SKM-1 treated with dmso at 0.1 percent for 144 hours (cell line): ENCODE measurements around the gene PPP2R5B.

ENCODE experiments used
- DNase-seq: peaks from one replicate; lab custom pipeline; 2025; ENCODE audit not compliant: unreplicated experiment; lab: John Stamatoyannopoulos, UW

PPP2R5B gene

GRCh38 chr11:64928957-64929356 lies 4.5 kb downstream of the PPP2R5B start:
- DNase-seq: no peak

- no peak for DNase-seq
Observed at GRCh38 chr11:64929625-64930024, 5.1 kb downstream of the PPP2R5B start.

GRCh38 chr11:64930340-64930739 lies 5.9 kb downstream of the PPP2R5B start:
- no peak for DNase-seq

DNA sequence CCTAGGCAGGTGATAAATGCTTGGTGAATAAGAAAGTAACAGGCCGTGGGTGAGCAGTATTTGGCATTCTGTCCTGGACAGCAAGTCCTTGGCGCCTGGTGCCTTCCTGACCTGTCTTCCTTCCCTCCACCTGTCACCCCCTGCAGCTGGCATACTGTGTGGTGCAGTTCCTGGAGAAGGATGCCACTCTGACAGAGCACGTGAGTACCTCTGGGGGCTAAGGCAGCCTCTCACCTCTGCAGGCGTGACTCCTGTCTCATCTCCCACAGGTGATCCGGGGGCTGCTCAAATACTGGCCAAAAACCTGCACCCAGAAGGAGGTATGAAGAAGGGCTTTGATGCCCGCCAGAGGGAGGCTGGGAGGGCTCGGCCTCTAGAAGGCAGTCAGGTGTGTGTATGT lies 6.8 kb downstream of the PPP2R5B start:
- no peak for DNase-seq

DNA sequence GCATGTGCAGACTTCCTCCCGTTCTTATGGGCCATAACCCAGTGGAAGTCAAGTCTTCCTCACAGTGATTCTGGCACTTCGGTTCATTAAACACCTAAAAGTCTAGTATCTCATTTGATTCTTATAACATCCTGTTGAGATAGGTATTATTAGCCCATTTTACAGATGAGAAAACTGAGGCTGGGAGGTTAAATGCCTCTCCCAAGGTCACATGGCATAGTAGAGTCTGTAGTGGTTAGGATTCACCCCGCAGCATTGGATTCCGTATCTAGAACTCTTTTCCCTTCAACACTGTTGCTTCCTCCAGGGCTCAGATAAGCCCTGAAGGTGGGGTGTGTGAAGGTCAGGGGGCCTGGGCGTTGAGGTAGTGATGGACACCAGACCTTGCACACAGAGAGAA lies 7.8 kb downstream of the PPP2R5B start:
- DNase-seq: no peak

- no peak for DNase-seq
Observed at GRCh38 chr11:64933213-64933934, 8.9 kb downstream of the PPP2R5B start.

DNA sequence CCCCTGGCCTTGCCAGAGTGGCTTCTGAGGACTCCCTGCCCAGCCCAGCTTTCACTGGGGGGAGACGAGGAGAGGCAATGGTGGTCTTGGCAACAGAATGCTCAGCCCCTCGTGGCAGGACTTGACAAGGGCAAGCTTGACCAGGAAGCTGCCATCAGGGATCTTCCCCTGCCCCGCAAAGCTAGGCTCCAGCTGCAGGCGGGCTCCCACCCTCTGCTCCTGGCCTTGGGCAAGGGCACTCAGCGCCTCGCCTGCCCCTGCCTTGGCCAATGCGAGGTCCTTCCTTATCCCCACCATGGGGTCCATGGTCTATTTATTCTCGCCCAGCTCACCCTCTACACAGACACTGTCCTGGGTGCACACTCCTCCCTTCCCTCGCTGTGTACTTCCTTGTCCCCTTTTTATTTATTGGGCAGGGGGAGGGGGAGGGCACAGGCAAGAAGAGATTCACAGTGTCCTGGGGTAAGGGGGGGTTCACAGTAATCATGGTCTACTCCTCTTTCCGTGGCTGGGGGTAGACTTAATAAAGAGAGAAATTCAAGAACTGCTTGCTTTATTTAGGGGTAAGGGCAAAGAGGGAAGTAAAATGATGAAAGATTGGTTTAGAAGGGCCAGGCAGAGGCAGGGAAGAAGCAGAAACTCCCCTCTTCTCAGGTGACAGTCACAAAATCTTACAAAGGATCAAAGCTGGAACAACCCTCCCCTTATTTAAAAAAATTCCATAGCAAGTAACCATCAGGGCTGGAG lies 9.6 kb downstream of the PPP2R5B start:
- DNase-seq: no peak

DNA sequence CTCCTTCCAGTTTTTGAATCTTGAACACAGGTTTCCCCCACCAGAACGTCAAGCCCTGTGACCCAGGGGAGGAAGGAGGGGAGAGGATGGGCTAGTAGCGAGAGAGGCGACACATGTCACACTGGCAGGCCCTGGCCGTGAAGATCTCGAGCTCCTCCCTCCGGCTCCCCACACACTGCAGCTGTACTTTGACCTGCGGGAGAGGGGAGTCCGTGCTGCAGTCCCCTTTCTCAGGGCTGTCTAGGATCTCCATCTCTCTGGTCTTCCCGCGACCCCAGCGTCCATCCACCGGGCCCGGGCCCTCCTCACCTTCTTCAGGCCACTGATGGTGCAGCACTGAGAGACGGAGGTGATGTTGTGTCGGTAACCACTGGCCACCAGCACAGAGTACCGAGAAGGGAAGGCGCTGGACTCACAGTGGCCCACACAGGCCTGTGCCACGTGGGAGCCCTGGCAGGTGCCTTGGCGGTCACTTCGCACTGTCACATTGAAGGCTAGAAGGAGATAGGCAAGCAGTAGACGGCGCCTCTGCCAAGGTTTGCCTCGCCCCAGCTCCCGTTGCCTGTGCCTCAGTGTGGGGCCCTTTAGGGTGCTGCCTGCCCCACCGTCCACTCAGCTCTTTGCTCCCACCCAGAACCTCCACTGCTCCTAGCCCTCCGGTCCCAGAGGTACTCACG lies 10.3 kb downstream of the PPP2R5B start:
- DNase-seq: no peak

GRCh38 chr11:64935359-64936081 lies 11.0 kb downstream of the PPP2R5B start, which contains the start of gene GPHA2:
TSS of gene GPHA2 (minus strand) at chr11:64935893. CDS start at chr11:64935460, 433 bp downstream.
- DNase-seq: no peak

DNA sequence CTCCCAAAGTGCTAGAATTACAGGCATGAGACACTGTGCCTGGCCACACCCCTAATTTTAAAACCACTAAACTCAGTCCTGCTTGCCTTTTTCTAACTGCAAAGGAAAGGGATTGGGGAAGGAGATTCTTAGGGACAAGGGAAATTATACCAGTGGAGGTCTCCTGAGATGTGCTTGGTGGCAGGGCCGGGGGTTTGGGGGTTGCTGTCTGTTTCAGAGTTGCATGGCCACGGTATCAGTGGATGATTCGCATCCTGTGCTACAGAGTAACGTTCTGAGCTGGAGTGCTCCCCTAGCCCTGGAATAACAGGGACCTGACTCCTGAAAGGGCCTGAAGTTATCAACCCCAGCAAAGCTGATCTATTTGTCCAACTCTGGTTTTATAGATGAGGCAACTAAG lies 12.1 kb downstream of the PPP2R5B start:
- no peak for DNase-seq

DNA sequence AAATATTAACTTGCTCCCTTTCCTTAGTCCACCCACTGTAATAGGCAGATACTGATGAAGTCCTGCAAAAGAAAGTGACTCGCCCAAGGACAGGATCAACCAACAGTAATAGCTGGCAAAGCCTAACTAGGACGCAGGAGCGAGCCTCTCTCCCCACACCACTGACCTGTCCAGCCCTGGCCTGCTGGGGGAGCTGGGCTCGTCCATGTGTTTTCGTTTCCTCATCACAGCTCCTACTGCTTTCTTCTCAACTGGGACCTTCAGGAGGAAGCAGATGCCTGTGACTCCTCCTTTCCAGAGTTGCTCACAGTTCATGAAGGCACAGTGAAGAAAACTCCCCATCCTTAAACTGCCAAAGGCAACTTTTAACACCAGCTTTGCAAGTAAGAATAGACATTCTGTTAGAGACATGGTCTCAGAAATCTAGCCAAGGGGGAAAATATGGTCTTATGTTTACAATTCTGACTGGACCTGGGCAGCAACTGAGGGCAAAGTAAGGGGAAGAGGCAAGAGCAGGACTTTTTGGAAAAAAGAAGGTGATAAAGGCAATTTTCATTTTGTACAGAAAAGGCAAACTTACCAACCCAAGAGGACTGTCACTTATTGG lies 22.8 kb downstream of the PPP2R5B start:
- no peak for DNase-seq

- no peak for DNase-seq
Observed at GRCh38 chr11:64951529-64951928, 27.0 kb downstream of the PPP2R5B start.

GRCh38 chr11:64954201-64954600 lies 29.7 kb downstream of the PPP2R5B start:
- no peak for DNase-seq

DNA sequence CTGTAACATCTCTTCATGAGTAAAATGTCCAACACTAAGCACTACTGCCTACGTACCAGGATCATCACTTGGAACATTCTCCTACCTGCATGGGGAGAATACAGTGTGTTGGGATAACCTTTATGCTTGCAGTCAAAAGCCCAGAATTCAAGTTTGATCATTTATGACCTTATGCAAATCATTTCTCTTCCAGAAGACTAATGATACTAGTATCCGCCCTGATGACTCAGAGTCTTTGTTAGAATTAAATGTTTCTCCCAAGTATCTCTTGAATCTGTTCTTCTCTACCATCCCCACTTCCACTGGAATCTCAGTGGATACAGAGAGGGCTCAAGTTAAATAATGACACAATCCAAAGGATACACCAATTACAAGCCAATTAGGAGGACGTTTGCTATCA lies 35.0 kb downstream of the PPP2R5B start:
- DNase-seq: no peak

GRCh38 chr11:64960719-64961118 lies 36.2 kb downstream of the PPP2R5B start:
- no peak for DNase-seq

- DNase-seq: no peak
Observed at GRCh38 chr11:64963072-64963631, 38.7 kb downstream of the PPP2R5B start.

DNA sequence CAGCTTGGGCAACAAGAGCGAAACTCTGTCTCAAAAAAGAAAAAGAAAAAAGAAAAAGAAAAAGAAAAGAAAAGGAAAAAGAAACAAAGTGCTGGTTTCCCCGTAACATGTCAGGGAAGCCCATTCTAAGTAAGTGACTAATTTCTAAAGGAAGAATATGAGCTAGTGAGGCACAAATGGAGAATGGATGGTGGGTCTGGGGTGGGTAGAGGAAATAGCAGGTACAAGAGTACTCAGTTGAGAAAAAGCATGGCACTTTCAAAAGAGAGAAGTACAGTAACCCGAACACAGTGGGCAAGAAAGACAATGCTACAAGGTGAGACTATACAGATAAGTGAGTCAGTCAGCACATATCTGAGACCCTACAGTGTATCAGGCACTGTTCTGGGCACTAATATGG lies 42.9 kb downstream of the PPP2R5B start:
- DNase-seq: no peak

DNA sequence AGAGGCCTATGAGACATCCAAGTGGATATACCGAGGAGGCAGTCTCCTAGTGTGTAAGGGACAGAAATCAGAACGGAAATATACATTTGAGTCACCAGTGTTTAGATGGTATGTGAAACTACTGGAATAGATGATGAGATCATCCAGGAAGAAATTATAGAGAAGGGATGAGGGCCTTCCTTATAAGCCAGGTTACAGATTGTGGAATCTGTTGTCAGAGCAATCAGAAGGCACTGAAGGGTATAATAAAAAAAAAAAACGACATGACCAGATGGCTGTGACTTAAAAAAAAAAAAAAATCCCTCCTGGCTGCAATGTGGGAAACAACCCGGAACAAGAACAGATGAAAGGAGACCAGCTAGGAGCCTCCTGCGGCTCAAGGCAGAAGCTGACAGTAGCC lies 44.7 kb downstream of the PPP2R5B start:
- DNase-seq: no peak

GRCh38 chr11:64970731-64971151 lies 46.3 kb downstream of the PPP2R5B start:
- DNase-seq: no peak

DNA sequence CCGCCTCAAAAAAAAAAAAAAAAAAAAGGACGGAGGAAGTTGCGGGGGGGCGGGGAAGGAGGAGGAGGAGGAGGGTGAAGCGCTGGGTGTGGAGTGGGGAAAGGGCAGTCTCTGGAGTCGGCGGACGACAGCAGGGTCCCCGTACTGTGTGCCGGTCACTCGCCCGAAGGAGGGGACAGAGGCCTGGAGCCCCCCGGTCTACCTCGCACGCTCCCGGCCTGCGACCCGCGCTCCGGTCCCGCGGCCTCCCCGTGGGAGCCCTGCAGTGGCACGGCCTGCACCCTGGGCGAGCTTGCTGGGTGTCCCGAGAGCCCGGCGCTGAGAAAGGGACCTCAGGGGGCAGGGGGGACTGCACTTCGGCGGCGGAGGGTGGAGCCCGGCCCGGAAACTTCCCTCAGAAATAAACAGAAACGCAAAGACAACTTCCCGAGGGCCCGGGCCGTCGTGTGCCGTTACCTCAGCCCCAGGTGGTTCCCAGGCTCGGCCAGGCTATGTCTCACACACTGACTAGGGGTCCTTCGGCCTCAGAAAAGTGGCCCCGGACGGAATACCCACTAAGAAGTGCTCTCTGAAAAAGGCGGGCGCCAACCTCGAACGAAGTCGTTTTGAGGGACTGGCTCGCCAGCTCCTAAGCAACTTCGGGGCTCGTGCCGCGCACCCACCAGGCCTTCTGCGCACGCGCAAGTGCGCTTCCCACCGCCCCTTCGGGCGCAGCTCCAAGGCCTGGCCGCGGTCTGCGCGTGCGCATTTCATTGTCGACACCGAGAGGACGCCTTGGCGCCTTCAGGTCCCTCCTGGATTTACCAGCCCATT lies 47.1 kb downstream of the PPP2R5B start, which contains the start of gene MAJIN:
TSS of gene MAJIN (minus strand) at position 688 of the 813 bp plus-strand sequence. CDS start 12,703 bp downstream, outside the sequence.
- DNase-seq: no peak
